Adrenal gland (tissue), 5 donors: ENCODE measurements around the gene PATE2.

Source experiments
- CTCF ChIP-seq, 6 experiments: fragments of 450-650 bp in 4 of 6; fragments of 200-600 bp in 2 of 6; sonication (generic) in 1 of 6; IDR thresholded peaks; 1 replicate in 5 of 6; 2 replicates in 1 of 6; pipeline versions ENCODE4 v1.5.1 to v1.8.0; 2016 to 2021; ENCODE audit warnings: antibody characterized with exemption in 6 of 6, mild to moderate bottlenecking in 2 of 6, moderate library complexity in 1 of 6
- POLR2A ChIP-seq, 2 donors: fragments of 450-650 bp; IDR thresholded peaks; one replicate each; pipeline ENCODE4 v1.6.1; 2017; ENCODE audit warnings: antibody characterized with exemption in 2 of 2, mild to moderate bottlenecking in 2 of 2, moderate library complexity in 1 of 2
- donor health status: DM: no; HTN: no; CAD: no.

GRCh38 chr11:125745979-125746378 lies 32.6 kb downstream of the PATE2 start, which contains the start of gene PATE1:
- TF ChIP-seq CTCF (IDR thresholded peaks at IDR 0.05) = no peak
- no peak for TF ChIP-seq POLR2A (IDR thresholded peaks at IDR 0.05)
